BJ (cell line): ENCODE measurements around the gene ALKBH4. TPM values are rescaled to one million over a fixed set of nuclear protein-coding genes. Genes with fewer than 3 reads are reported as not detected.
"Not testable (repeated sequence)": the region's sequence is repeated elsewhere in the genome, so short reads cannot be mapped to it uniquely, and the experiment has no call there.

Experiments
- CTCF ChIA-PET: fragments of 350-600 bp; formaldehyde crosslinking; extraction: SDS; loops from one replicate; lab custom pipeline; 2021; ENCODE audit warnings: antibody characterized with exemption, inconsistent platforms; lab: Yijun Ruan, JAX
- POLR2A ChIA-PET: fragments of 300-600 bp; sonication (Branson Sonifier 250); formaldehyde crosslinking; extraction: SDS; loops from one replicate; lab custom pipeline; 2021; ENCODE audit warnings: antibody characterized with exemption; lab: Charles Lee
- DNase-seq: peaks from one replicate; pipeline ENCODE4 v3.0.0-alpha.2; 2011; ENCODE audit warnings: low read depth
- H3K27me3 ChIP-seq: 2 replicates; pipeline ENCODE4 v1.6.0; 2011; ENCODE audit warnings: low read length; ENCODE audit not compliant: control insufficient read depth, insufficient read depth
- H3K36me3 ChIP-seq: 2 replicates; pipeline ENCODE4 v1.5.1; 2011; ENCODE audit warnings: low read length; ENCODE audit not compliant: control insufficient read depth, insufficient read depth
- H3K4me3 ChIP-seq: 2 replicates; pipeline ENCODE4 v1.5.1; 2011; ENCODE audit warnings: low read depth, mild to moderate bottlenecking, control low read depth, low read length
- CTCF ChIP-seq: IDR thresholded peaks from 2 replicates; pipeline ENCODE4 v1.5.1; 2011; ENCODE audit warnings: low read depth, mild to moderate bottlenecking, control low read depth, inconsistent platforms, low read length, moderate library complexity; ENCODE audit not compliant: insufficient read depth
- polyA plus RNA-seq: library from polyadenylated mRNA; depleted of rRNA; stranded (reverse); fragments of >200 nt; gene quantifications from 2 replicates; pipeline ENCODE4 v1.2.3, GENCODE V29; 2011; rRNA removed

The ALKBH4 gene
- polyA plus RNA-seq, 1 experiment, result 5.9 TPM

- DNase-seq, result no peak
- Histone ChIP-seq H3K36me3 (peaks cover 30% of the 10 kb centered on the region), H3K4me3 (no peak overlapping the region), H3K27me3 (no peaks in the 10 kb centered on the region)
- no peak for TF ChIP-seq CTCF
- CTCF ChIA-PET, result interaction anchor here (0.6 kb wide), 1 partner anchor 128 kb away, joined by 3 read pairs; no protein-coding TSS in a partner anchor
- POLR2A ChIA-PET, result no interaction called here
These were observed 55.3 kb downstream of the ALKBH4 start for GRCh38 chr7:102409340-102409739.

- CTCF ChIA-PET, H3K4me3 ChIP-seq, H3K27me3 ChIP-seq, DNase-seq, POLR2A ChIA-PET: not testable (repeated sequence)
- H3K36me3 ChIP-seq, result peaks cover 34% of the 10 kb centered on the region
These were observed 56.1 kb downstream of the ALKBH4 start for GRCh38 chr7:102408530-102408929.

GRCh38 chr7:102407910-102408309 is 56.8 kb downstream of the ALKBH4 start:
- no peak overlapping the region for H3K4me3 ChIP-seq
- TF ChIP-seq CTCF, result no peak
- DNase-seq, result no peak
- H3K36me3 ChIP-seq, result peaks cover 34% of the 10 kb centered on the region
- ChIA-PET POLR2A (no interaction called here), CTCF (no interaction called here)
- H3K27me3 ChIP-seq, result no peaks in the 10 kb centered on the region

Other genes starting within 250 kb of the ALKBH4 start
- 0.56 and 0.58 TPM in 2 replicates for gene SH2B2, start 178.0 kb downstream of the ALKBH4 start, polyA plus RNA-seq
- not detected in 2 replicates for gene SPDYE6, start 108.4 kb downstream of the ALKBH4 start, polyA plus RNA-seq
- gene PRKRIP1, start 68.5 kb downstream of the ALKBH4 start, polyA plus RNA-seq, result 11.9 and 14.3 TPM in 2 replicates
- 27.3 and 41.6 TPM in 2 replicates for gene ORAI2, start 31.3 kb downstream of the ALKBH4 start, polyA plus RNA-seq
- gene LRWD1, start 121 bp upstream of the ALKBH4 start, polyA plus RNA-seq, result 8.2 and 15.1 TPM in 2 replicates
- gene POLR2J, start 14.1 kb upstream of the ALKBH4 start, polyA plus RNA-seq, result 46.9 and 68.0 TPM in 2 replicates
- gene RASA4B, start 52.9 kb upstream of the ALKBH4 start, polyA plus RNA-seq, result 9.5 and 15.0 TPM in 2 replicates
- gene UPK3BL2, start 78.8 kb upstream of the ALKBH4 start, polyA plus RNA-seq, result 6.1 and 19.5 TPM in 2 replicates
- not detected in 2 replicates for gene SPDYE2, start 86.4 kb upstream of the ALKBH4 start, polyA plus RNA-seq
- 41.5 and 118 TPM in 2 replicates for gene POLR2J3, start 107.7 kb upstream of the ALKBH4 start, polyA plus RNA-seq
- 26.9 and 54.5 TPM in 2 replicates for gene RASA4, start 151.9 kb upstream of the ALKBH4 start, polyA plus RNA-seq
- 49.5 and 58.9 TPM in 2 replicates for gene UPK3BL1, start 177.9 kb upstream of the ALKBH4 start, polyA plus RNA-seq
- not detected in 2 replicates for gene SPDYE2B, start 185.5 kb upstream of the ALKBH4 start, polyA plus RNA-seq
- gene POLR2J2, start 206.8 kb upstream of the ALKBH4 start, polyA plus RNA-seq, result 3.9 and 4.5 TPM in 2 replicates